Ascending aorta (tissue), 2 donors: ENCODE results near the gene GRM8. TPM values are rescaled to one million over a fixed set of nuclear protein-coding genes. Genes with fewer than 3 reads are reported as not detected.

Experiments
- DNase-seq, 2 donors: peaks; one replicate each; pipeline ENCODE4 v3.0.0-alpha.2; 2019; ENCODE audit warnings: low spot score in 2 of 2
- H3K27ac ChIP-seq, 2 donors: fragments of 200-600 bp; sonication (generic); one replicate each; pipeline ENCODE4 v1.5.1; 2016 to 2017; ENCODE audit warnings: mild to moderate bottlenecking in 1 of 2
- H3K27me3 ChIP-seq: fragments of 200-600 bp; sonication (generic); one replicate; pipeline ENCODE4 v1.5.1; 2017
- H3K36me3 ChIP-seq, 2 donors: fragments of 200-600 bp; sonication (generic); one replicate each; pipeline ENCODE4 v1.5.1; 2016
- H3K4me1 ChIP-seq, 2 donors: fragments of 200-600 bp; sonication (generic); one replicate each; pipeline ENCODE4 v1.5.1; 2016 to 2017; ENCODE audit warnings: mild to moderate bottlenecking in 1 of 2
- H3K4me3 ChIP-seq, 2 donors: fragments of 200-600 bp; sonication (generic); one replicate each; pipeline ENCODE4 v1.5.1; 2016 to 2017; ENCODE audit warnings: mild to moderate bottlenecking in 1 of 2
- H3K9me3 ChIP-seq, 2 donors: fragments of 200-600 bp; sonication (generic); one replicate each; pipeline ENCODE4 v1.5.1; 2016
- CTCF ChIP-seq, 3 experiments: fragments of 200-600 bp in 2 of 3; fragments of 450-650 bp in 1 of 3; sonication (generic) in 2 of 3; IDR thresholded peaks; one replicate each; pipeline ENCODE4 v1.5.1; 2016 to 2019; ENCODE audit warnings: antibody characterized with exemption in 3 of 3, mild to moderate bottlenecking in 1 of 3, moderate library complexity in 1 of 3
- intact Hi-C: fragments of 100-400 bp; cut with DNase I; formaldehyde crosslinking; loops from one replicate; pipeline ENCODE4 v1.15.1; 2023
- total RNA-seq: library from RNA; depleted of rRNA; stranded (reverse); fragments of >200 nt; gene quantifications from one replicate; pipeline ENCODE4 v1.1.0, GENCODE V29; 2016

The GRM8 gene
- total RNA-seq, 1 donor from 2014 or later: not detected

DNA sequence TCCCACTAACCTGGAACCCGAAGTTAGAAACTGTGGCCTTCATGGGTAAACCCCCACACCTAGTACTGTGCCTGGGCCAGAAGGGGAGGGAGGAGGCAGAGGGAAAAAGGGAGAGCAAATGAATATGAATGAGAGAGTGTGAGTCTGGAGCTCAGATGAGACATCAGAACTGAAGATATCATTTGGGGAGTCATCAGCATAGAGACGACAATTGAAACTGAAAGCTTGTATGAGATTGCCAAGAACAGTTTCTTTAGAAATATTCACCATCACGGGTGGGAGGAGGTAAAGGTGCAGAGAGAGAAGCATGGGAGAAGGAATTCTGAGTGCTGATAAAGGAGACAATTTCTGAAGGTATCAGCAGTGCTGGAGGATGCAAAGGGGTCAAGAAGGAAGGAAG is 171.2 kb downstream of the GRM8 start:
- no peaks in the 10 kb centered on the region for H3K27me3 ChIP-seq
- TF ChIP-seq CTCF (IDR thresholded peaks at IDR 0.05): no peak
- H3K36me3 ChIP-seq: no peaks in the 10 kb centered on the region
- intact Hi-C loops: no loop called here
- no peak for DNase-seq
- H3K27ac ChIP-seq: no peak overlapping the region
- no peaks in the 10 kb centered on the region for H3K9me3 ChIP-seq
- no peaks in the 10 kb centered on the region for H3K4me1 ChIP-seq
- no peak overlapping the region for H3K4me3 ChIP-seq

DNA sequence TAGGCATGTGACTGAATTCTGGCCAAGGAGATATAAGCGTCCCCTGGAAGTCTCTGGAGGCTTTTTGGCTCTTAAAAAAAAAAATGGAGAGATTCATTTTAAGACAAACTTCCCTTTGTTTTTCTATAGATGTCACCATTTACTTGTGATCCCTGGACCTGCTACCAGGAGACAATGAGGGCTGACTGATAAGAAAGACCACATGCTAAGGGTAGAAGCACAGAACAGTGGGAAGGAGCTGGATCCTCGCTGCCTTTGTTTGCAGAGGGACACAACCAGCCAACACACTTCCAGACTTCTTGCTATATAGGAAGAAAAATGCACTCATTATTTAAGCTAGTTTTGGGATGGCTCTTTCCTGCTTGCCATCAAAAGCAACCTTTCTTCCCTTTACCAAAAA is 172.2 kb downstream of the GRM8 start:
- DNase-seq: no peak
- no peaks in the 10 kb centered on the region for H3K4me1 ChIP-seq
- no peak overlapping the region for H3K27ac ChIP-seq
- no peaks in the 10 kb centered on the region for H3K9me3 ChIP-seq
- no peak overlapping the region for H3K4me3 ChIP-seq
- no peaks in the 10 kb centered on the region for H3K36me3 ChIP-seq
- no peak for TF ChIP-seq CTCF (IDR thresholded peaks at IDR 0.05)
- H3K27me3 ChIP-seq: no peaks in the 10 kb centered on the region
- intact Hi-C loops: no loop called here

DNA sequence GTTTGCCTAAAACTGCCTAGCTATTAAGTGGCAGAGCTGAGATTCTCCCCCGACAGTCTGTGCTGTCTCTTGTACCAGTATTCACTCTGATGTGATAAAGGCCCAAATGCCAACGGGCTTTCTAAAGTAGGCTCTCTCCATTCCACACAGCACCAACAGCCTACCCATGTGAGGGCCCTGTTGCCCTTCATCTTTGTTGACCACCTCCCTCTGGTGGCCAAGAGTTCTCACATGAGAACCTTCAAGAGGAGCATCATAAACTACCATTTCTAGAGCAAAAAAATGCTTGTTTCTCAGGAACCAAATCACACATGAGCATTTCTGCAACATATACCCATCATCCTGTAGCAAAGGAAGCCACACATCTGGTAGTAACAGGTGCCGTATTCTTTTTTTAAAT is 185.8 kb downstream of the GRM8 start:
- no peaks in the 10 kb centered on the region for H3K9me3 ChIP-seq
- H3K4me1 ChIP-seq: no peaks in the 10 kb centered on the region
- no peak for DNase-seq
- no peak overlapping the region for H3K4me3 ChIP-seq
- no peaks in the 10 kb centered on the region for H3K36me3 ChIP-seq
- H3K27ac ChIP-seq: no peak overlapping the region
- intact Hi-C loops: no loop called here
- no peak for TF ChIP-seq CTCF (IDR thresholded peaks at IDR 0.05)
- no peaks in the 10 kb centered on the region for H3K27me3 ChIP-seq

- no peak for TF ChIP-seq CTCF (IDR thresholded peaks at IDR 0.05)
- intact Hi-C loops: no loop called here
- Histone ChIP-seq H3K4me3 (no peak overlapping the region), H3K9me3 (no peaks in the 10 kb centered on the region), H3K27me3 (no peaks in the 10 kb centered on the region), H3K4me1 (no peaks in the 10 kb centered on the region), H3K27ac (no peak overlapping the region), H3K36me3 (no peaks in the 10 kb centered on the region)
- DNase-seq: no peak
These were observed 193.3 kb downstream of the GRM8 start for GRCh38 chr7:127059475-127059874.

- DNase-seq: no peak
- Histone ChIP-seq H3K27me3 (no peaks in the 10 kb centered on the region), H3K4me3 (no peak overlapping the region), H3K9me3 (no peaks in the 10 kb centered on the region), H3K4me1 (no peaks in the 10 kb centered on the region), H3K27ac (no peak overlapping the region), H3K36me3 (no peaks in the 10 kb centered on the region)
- intact Hi-C loops: no loop called here
- no peak for TF ChIP-seq CTCF (IDR thresholded peaks at IDR 0.05)
These were observed 194.8 kb downstream of the GRM8 start for GRCh38 chr7:127057918-127058317.

- H3K27me3 ChIP-seq: no peaks in the 10 kb centered on the region
- no peak overlapping the region for H3K4me3 ChIP-seq
- no peaks in the 10 kb centered on the region for H3K4me1 ChIP-seq
- H3K9me3 ChIP-seq: no peaks in the 10 kb centered on the region
- H3K36me3 ChIP-seq: no peaks in the 10 kb centered on the region
- no peak for DNase-seq
- TF ChIP-seq CTCF (IDR thresholded peaks at IDR 0.05): no peak
- intact Hi-C loops: no loop called here
- H3K27ac ChIP-seq: no peak overlapping the region
These were observed 196.5 kb downstream of the GRM8 start for GRCh38 chr7:127056202-127056601.
